HepG2 (cell line): ENCODE measurements around the gene RPAP3. TPM values are rescaled to one million over a fixed set of nuclear protein-coding genes. Genes with fewer than 3 reads are reported as not detected.
A peak's percentile ranks its signal among the peaks of the same experiment; 100 is the strongest.

Experiments
- AKAP8 ChIP-seq: sonication (generic); formaldehyde crosslinking; IDR thresholded peaks from 2 replicates; pipeline ENCODE4 v1.5.1; 2020; ENCODE audit warnings: mild to moderate bottlenecking, missing genetic modification reagents
- ARID2 ChIP-seq: sonication (generic); formaldehyde crosslinking; IDR thresholded peaks from 2 replicates; pipeline ENCODE4 v1.8.1; 2022; ENCODE audit warnings: mild to moderate bottlenecking, missing genetic modification reagents, borderline replicate concordance
- GTF3A ChIP-seq: sonication (generic); formaldehyde crosslinking; conservative IDR thresholded peaks from 2 replicates; pipeline ENCODE4 v1.4.0; 2020; ENCODE audit warnings: mild to moderate bottlenecking, missing genetic modification reagents
- HMG20A ChIP-seq: IDR thresholded peaks from 2 replicates; pipeline ENCODE4 v1.6.1; 2016; ENCODE audit warnings: borderline replicate concordance
- KAT8 ChIP-seq: IDR thresholded peaks from 2 replicates; pipeline ENCODE4 v1.6.1; 2016; ENCODE audit warnings: missing genetic modification reagents, missing compliant biosample characterization
- MIER3 ChIP-seq: IDR thresholded peaks from 2 replicates; pipeline ENCODE4 v1.6.1; 2016; ENCODE audit warnings: missing compliant biosample characterization, borderline replicate concordance
- PTBP1 ChIP-seq: fragments of 200-400 bp; formaldehyde crosslinking; IDR thresholded peaks from 2 replicates; pipeline ENCODE4 v1.6.1; 2018; ENCODE audit warnings: low read length, low read depth; ENCODE audit not compliant: poor library complexity, severe bottlenecking
- SP2 ChIP-seq: sonication (generic); formaldehyde crosslinking; IDR thresholded peaks from 2 replicates; pipeline ENCODE4 v1.5.1; 2020; ENCODE audit warnings: mild to moderate bottlenecking, missing genetic modification reagents
- STAT6 ChIP-seq: sonication (generic); formaldehyde crosslinking; IDR thresholded peaks from 2 replicates; pipeline ENCODE4 v1.4.0; 2020; ENCODE audit warnings: missing genetic modification reagents, mild to moderate bottlenecking, borderline replicate concordance
- TAF1 ChIP-seq: sonication (generic); formaldehyde crosslinking; IDR thresholded peaks from 2 replicates; pipeline ENCODE4 v1.4.0; 2020; ENCODE audit warnings: missing genetic modification reagents
- ZFAT ChIP-seq: sonication (generic); formaldehyde crosslinking; conservative IDR thresholded peaks from 2 replicates; pipeline ENCODE4 v1.8.1; 2023; ENCODE audit warnings: missing genetic modification reagents, inconsistent platforms
- ZNF597 ChIP-seq: sonication (generic); formaldehyde crosslinking; IDR thresholded peaks from 2 replicates; pipeline ENCODE4 v1.5.0; 2020; ENCODE audit warnings: missing genetic modification reagents
- ZNF672 ChIP-seq: sonication (generic); formaldehyde crosslinking; IDR thresholded peaks from 2 replicates; pipeline ENCODE4 v1.8.1; 2022; ENCODE audit warnings: missing genetic modification reagents
- ZUFSP ChIP-seq: sonication (generic); formaldehyde crosslinking; IDR thresholded peaks from 2 replicates; pipeline ENCODE4 v1.9.0; 2021; ENCODE audit warnings: missing genetic modification reagents, mild to moderate bottlenecking, borderline replicate concordance
- polyA plus RNA-seq, 8 experiments: library from polyadenylated mRNA; depleted of rRNA in 3 of 8; stranded (reverse) in 7 of 8; unstranded in 1 of 8; fragments of >200 nt; fragmentation: Illumina TruSeq in 4 of 8; extraction: Trizol in 4 of 8; gene quantifications; 2 replicates each; pipeline versions ENCODE4 v1.2.1 to v1.2.3, GENCODE V29; 2011 to 2016; ENCODE audit warnings: low read depth in 4 of 8, missing spikeins in 1 of 8, mixed read lengths in 1 of 8; ENCODE audit not compliant: insufficient read depth in 1 of 8
- total RNA-seq, 5 experiments: library from RNA; depleted of rRNA; stranded (reverse); fragments of >200 nt; fragmentation: Illumina TruSeq; extraction: Trizol; gene quantifications; 2 replicates each; pipeline ENCODE4 v1.2.3, GENCODE V29; 2016; ENCODE audit warnings: low read depth in 1 of 5

Gene RPAP3
- total and polyA plus RNA-seq, 2 of the 13 experiments (the other 11 are each of a cell fraction or from before 2014, with no cell fraction given), result 8.8 to 32.8 TPM

- TF ChIP-seq PTBP1 (no peak), KAT8 (CRISPR knock-in tag) (peak; percentile 81; the same call in 1 of the 2 replicates), ZFAT (CRISPR knock-in tag) (no peak), AKAP8 (CRISPR knock-in tag) (0 out of 2 replicates have a peak, but pooled peaks have one; percentile 62), TAF1 (CRISPR knock-in tag) (peak; percentile 75), SP2 (peak; percentile 48; the same call in 1 of the 2 replicates), MIER3 (no peak), ARID2 (CRISPR knock-in tag) (no peak; the same call in none of the 2 replicates), ZNF672 (CRISPR knock-in tag) (no peak), HMG20A (no peak; the same call in 1 of the 2 replicates), ZNF597 (CRISPR knock-in tag) (no peak), GTF3A (no peak), STAT6 (CRISPR knock-in tag) (0 out of 2 replicates have a peak, but pooled peaks have one; percentile 36), ZUFSP (CRISPR knock-in tag) (no peak)
Measured at GRCh38 chr12:47705566-47706425, at the start of gene RPAP3 (continued).
